Esophagus squamous epithelium (tissue), 4 donors: ENCODE results near the gene TTYH3.

Source experiments
- POLR2A ChIP-seq, 4 donors: fragments of 450-650 bp; IDR thresholded peaks; one replicate each; pipeline ENCODE4 v1.6.1; 2017; ENCODE audit warnings: antibody characterized with exemption in 4 of 4, mild to moderate bottlenecking in 4 of 4, moderate library complexity in 3 of 4
- TF ChIP-seq, protein P1 (sequence below), 6 experiments: fragments of 450-650 bp in 4 of 6; fragments of 200-600 bp in 2 of 6; sonication (generic) in 2 of 6; IDR thresholded peaks; one replicate each; pipeline ENCODE4 v1.5.1; 2016 to 2019; ENCODE audit warnings: antibody characterized with exemption in 6 of 6, mild to moderate bottlenecking in 4 of 6, moderate library complexity in 4 of 6

DNA sequence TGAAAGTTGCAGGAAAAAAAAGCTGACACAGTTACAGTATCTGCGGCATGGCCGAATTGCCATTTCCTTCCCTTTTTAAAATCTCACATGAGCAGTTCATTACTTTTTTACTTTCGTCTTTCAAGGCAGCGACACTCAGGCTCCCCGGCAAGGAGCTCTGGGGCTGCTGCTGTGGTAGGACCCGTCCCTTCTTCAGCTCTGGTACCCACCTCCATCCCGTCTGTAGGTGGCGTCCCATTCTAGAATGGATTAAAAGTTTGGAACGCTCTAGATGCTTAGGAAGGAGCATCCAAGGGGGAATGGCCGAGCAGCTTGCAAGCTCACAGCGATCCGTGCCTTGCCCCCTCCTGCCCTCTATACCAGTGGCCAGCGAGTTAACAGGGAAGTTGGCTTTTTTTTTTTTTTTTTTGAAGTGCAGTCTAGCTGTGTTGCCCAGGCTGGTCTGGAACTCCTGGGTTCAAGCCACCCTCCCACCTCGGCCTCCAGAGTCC lies 22.8 kb upstream of the TTYH3 start:
- TF ChIP-seq POLR2A (IDR thresholded peaks at IDR 0.05) = no peak
- TF ChIP-seq, protein P1, sequence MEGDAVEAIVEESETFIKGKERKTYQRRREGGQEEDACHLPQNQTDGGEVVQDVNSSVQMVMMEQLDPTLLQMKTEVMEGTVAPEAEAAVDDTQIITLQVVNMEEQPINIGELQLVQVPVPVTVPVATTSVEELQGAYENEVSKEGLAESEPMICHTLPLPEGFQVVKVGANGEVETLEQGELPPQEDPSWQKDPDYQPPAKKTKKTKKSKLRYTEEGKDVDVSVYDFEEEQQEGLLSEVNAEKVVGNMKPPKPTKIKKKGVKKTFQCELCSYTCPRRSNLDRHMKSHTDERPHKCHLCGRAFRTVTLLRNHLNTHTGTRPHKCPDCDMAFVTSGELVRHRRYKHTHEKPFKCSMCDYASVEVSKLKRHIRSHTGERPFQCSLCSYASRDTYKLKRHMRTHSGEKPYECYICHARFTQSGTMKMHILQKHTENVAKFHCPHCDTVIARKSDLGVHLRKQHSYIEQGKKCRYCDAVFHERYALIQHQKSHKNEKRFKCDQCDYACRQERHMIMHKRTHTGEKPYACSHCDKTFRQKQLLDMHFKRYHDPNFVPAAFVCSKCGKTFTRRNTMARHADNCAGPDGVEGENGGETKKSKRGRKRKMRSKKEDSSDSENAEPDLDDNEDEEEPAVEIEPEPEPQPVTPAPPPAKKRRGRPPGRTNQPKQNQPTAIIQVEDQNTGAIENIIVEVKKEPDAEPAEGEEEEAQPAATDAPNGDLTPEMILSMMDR (IDR thresholded peaks at IDR 0.05) = peak in 2 of 6 experiments; percentile 4 to 5
